CD14-positive monocyte (primary cell): ENCODE results near the gene POFUT2. TPM values are rescaled to one million over a fixed set of nuclear protein-coding genes. Genes with fewer than 3 reads are reported as not detected.

ENCODE experiments used
- DNase-seq, 3 donors: peaks; one replicate each; pipeline ENCODE4 v3.0.0-alpha.2; 2011 to 2022
- H2AFZ ChIP-seq: 2 replicates; pipeline ENCODE4 v1.6.0; 2012; ENCODE audit warnings: mild to moderate bottlenecking, low read depth, low read length, inconsistent platforms; ENCODE audit not compliant: insufficient read depth, poor library complexity, severe bottlenecking
- H3K27ac ChIP-seq, 2 donors: 1 replicate in 1 of 2; 2 replicates in 1 of 2; pipeline ENCODE4 v1.5.1; 2012 to 2013; ENCODE audit warnings: low read length in 2 of 2, control low read depth in 1 of 2, inconsistent platforms in 1 of 2, low read depth in 1 of 2, mild to moderate bottlenecking in 1 of 2
- H3K27me3 ChIP-seq, 2 donors: one replicate each; pipeline versions ENCODE4 v1.6.0 to v1.6.1; 2011 to 2013; ENCODE audit warnings: low read length in 2 of 2; ENCODE audit not compliant: control insufficient read depth in 2 of 2, insufficient read depth in 2 of 2
- H3K36me3 ChIP-seq, 2 donors: replicated peaks in 1 of 2; 1 replicate in 1 of 2; 2 replicates in 1 of 2; pipeline versions ENCODE4 v1.5.1 to v1.6.1; 2012 to 2013; ENCODE audit warnings: low read length in 2 of 2, control low read depth in 1 of 2, inconsistent platforms in 1 of 2, mild to moderate bottlenecking in 1 of 2; ENCODE audit not compliant: insufficient read depth in 2 of 2, control insufficient read depth in 1 of 2
- H3K4me1 ChIP-seq, 2 donors: 1 replicate in 1 of 2; 2 replicates in 1 of 2; pipeline versions ENCODE4 v1.5.1 to v1.6.1; 2012 to 2013; ENCODE audit warnings: low read length in 2 of 2, control low read depth in 1 of 2, inconsistent platforms in 1 of 2, mild to moderate bottlenecking in 1 of 2, moderate library complexity in 1 of 2; ENCODE audit not compliant: insufficient read depth in 2 of 2, control insufficient read depth in 1 of 2
- H3K4me2 ChIP-seq: replicated peaks from 2 replicates; pipeline ENCODE3; 2012; ENCODE audit warnings: low read length, moderate library complexity, mild to moderate bottlenecking; ENCODE audit not compliant: poor library complexity, severe bottlenecking; ENCODE audit errors: extremely low read depth
- H3K4me3 ChIP-seq, 3 experiments: fragments of 200-600 bp in 1 of 3; sonication (generic) in 1 of 3; replicated peaks in 1 of 3; 1 replicate in 2 of 3; 2 replicates in 1 of 3; pipeline ENCODE4 v1.5.1; 2011 to 2013; ENCODE audit warnings: low read length in 3 of 3, mild to moderate bottlenecking in 3 of 3, control low read depth in 2 of 3, low read depth in 2 of 3, inconsistent platforms in 1 of 3, moderate library complexity in 1 of 3
- H3K79me2 ChIP-seq: 2 replicates; pipeline ENCODE4 v1.6.0; 2012; ENCODE audit warnings: mild to moderate bottlenecking, control low read depth, inconsistent platforms, low read length, moderate library complexity; ENCODE audit not compliant: insufficient read depth
- H3K9ac ChIP-seq: 2 replicates; pipeline ENCODE4 v1.6.0; 2017; ENCODE audit warnings: low read length, mild to moderate bottlenecking; ENCODE audit not compliant: insufficient read depth, poor library complexity, severe bottlenecking
- H3K9me3 ChIP-seq, 2 donors: replicated peaks in 1 of 2; 1 replicate in 1 of 2; 2 replicates in 1 of 2; pipeline versions ENCODE4 v1.5.1 to v1.6.1; 2012 to 2013; ENCODE audit warnings: low read length in 2 of 2, control low read depth in 1 of 2; ENCODE audit not compliant: control insufficient read depth in 1 of 2, insufficient read depth in 1 of 2
- H4K20me1 ChIP-seq: 2 replicates; pipeline ENCODE4 v1.6.0; 2012; ENCODE audit warnings: mild to moderate bottlenecking, low read length, control low read depth, moderate library complexity; ENCODE audit not compliant: insufficient read depth
- H3K27ac Mint-ChIP-seq, 7 donors: one replicate each; pipeline ENCODE4 v1.8.0; 2020; ENCODE audit warnings: mild to moderate bottlenecking in 7 of 7, mixed read lengths in 7 of 7, moderate library complexity in 6 of 7, inconsistent platforms in 2 of 7
- H3K27me3 Mint-ChIP-seq, 3 donors: one replicate each; pipeline ENCODE4 v1.8.0; 2021 to 2022; ENCODE audit warnings: low read depth in 3 of 3, mild to moderate bottlenecking in 3 of 3, mixed read lengths in 3 of 3, moderate library complexity in 3 of 3, inconsistent platforms in 1 of 3
- H3K36me3 Mint-ChIP-seq, 2 donors: one replicate each; pipeline ENCODE4 v1.8.0; 2020; ENCODE audit warnings: mixed read lengths in 2 of 2, inconsistent platforms in 1 of 2, mild to moderate bottlenecking in 1 of 2
- H3K4me1 Mint-ChIP-seq: one replicate; pipeline ENCODE4 v1.8.0; 2020; ENCODE audit warnings: mild to moderate bottlenecking, mixed read lengths
- H3K4me3 Mint-ChIP-seq, 2 donors: one replicate each; pipeline ENCODE4 v1.8.0; 2020; ENCODE audit warnings: mild to moderate bottlenecking in 2 of 2, mixed read lengths in 2 of 2, moderate library complexity in 1 of 2
- H3K9me3 Mint-ChIP-seq, 7 donors: one replicate each; pipeline ENCODE4 v1.8.0; 2020 to 2022; ENCODE audit warnings: mixed read lengths in 7 of 7, mild to moderate bottlenecking in 6 of 7, moderate library complexity in 6 of 7, inconsistent platforms in 2 of 7
- WGBS: methylation state at CpG from one replicate; pipeline ENCODE4 v1.1.5; 2013; ENCODE audit warnings: missing lambda C conversion rate; ENCODE audit not compliant: insufficient coverage; 5-methylcytosine and 5-hydroxymethylcytosine counted together
- intact Hi-C, 2 donors: fragments of 100-400 bp; cut with micrococcal nuclease; formaldehyde crosslinking; loops; one replicate each; pipeline versions ENCODE4 v1.15.0 to v1.15.1; 2023
- polyA plus RNA-seq, 3 donors: library from polyadenylated mRNA; depleted of rRNA in 1 of 3; unstranded in 2 of 3; stranded (reverse) in 1 of 3; fragments of 300-500 nt in 2 of 3; fragments of >200 nt in 1 of 3; fragmentation: Illumina TruSeq in 2 of 3; gene quantifications; 1 replicate in 2 of 3; 2 replicates in 1 of 3; pipeline ENCODE4 v1.2.3, GENCODE V29; 2012 to 2021
- TF ChIP-seq, protein P1 (sequence below): fragments of 200-600 bp; IDR thresholded peaks from one replicate; pipeline ENCODE4 v1.8.0; 2022; ENCODE audit warnings: antibody characterized with exemption, mild to moderate bottlenecking

The POFUT2 gene
- polyA plus RNA-seq, 3 donors = 1.8 to 21.3 (median 2.8) TPM

DNA sequence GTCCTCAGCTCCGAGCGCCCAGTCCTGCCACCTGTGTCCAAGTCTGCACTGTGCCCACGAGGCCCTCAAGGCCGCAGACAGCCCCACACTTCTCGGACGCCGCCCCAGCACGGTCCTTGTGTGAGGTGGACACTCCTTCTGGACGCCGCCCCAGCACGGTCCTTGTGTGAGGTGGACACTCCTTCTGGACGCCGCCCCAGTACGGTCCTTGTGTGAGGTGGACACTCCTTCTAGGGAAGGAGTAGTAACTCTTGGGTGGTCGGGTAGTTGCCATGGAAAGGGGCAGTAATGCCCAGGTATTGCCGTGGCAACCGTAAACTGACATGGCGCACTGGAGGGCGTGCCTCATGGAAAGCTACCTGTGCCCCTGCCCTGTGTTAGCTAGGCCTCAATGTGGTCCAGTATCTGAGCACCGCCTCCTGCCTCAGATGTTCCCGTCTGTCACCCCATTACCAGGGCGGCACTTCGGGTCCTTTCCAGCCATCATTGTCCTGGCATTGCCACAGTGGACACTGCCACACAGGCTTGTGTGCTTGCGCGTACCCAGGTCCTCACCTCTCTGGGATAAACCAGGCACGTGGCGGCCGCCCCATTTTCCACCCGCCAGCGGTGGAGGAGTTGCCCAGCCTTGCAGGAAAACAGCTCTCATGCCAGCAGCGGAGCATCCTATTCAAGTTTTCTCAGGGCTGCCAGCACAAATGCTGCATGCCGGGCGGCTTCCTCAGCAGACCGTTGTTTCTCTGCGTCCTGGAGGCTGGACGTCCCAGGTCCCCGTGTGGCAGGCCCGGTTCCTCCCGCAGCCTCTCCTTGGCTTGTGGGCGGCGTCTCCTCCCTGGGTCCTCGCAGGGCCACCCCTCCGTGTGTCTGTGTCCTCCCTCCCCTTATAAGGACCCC is 40.8 kb upstream of the POFUT2 start:
- H3K9me3 Mint-ChIP-seq = no peaks in the 10 kb centered on the region
- no peaks in the 10 kb centered on the region for H3K79me2 ChIP-seq
- WGBS = 95% methylated on average over 43 of the region's 43 CpGs
- H3K4me3 ChIP-seq = no peak overlapping the region
- no peak overlapping the region for H3K27ac ChIP-seq
- intact Hi-C loops = no loop called here
- no peaks in the 10 kb centered on the region for H3K9me3 ChIP-seq
- no peak overlapping the region for H2AFZ ChIP-seq
- H3K4me1 ChIP-seq = no peaks in the 10 kb centered on the region
- no peak overlapping the region for H3K4me3 Mint-ChIP-seq
- TF ChIP-seq, protein P1, sequence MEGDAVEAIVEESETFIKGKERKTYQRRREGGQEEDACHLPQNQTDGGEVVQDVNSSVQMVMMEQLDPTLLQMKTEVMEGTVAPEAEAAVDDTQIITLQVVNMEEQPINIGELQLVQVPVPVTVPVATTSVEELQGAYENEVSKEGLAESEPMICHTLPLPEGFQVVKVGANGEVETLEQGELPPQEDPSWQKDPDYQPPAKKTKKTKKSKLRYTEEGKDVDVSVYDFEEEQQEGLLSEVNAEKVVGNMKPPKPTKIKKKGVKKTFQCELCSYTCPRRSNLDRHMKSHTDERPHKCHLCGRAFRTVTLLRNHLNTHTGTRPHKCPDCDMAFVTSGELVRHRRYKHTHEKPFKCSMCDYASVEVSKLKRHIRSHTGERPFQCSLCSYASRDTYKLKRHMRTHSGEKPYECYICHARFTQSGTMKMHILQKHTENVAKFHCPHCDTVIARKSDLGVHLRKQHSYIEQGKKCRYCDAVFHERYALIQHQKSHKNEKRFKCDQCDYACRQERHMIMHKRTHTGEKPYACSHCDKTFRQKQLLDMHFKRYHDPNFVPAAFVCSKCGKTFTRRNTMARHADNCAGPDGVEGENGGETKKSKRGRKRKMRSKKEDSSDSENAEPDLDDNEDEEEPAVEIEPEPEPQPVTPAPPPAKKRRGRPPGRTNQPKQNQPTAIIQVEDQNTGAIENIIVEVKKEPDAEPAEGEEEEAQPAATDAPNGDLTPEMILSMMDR = no peak
- H3K27ac Mint-ChIP-seq = no peak overlapping the region
- no peak overlapping the region for H3K4me2 ChIP-seq
- H3K27me3 ChIP-seq = no peaks in the 10 kb centered on the region
- no peak overlapping the region for H3K9ac ChIP-seq
- peaks cover 0 to 8% (median 4%) of the 10 kb centered on the region in 3 donors for H3K27me3 Mint-ChIP-seq
- no peaks in the 10 kb centered on the region for H3K36me3 ChIP-seq
- H3K4me1 Mint-ChIP-seq = no peaks in the 10 kb centered on the region
- H3K36me3 Mint-ChIP-seq = no peaks in the 10 kb centered on the region
- H4K20me1 ChIP-seq = no peaks in the 10 kb centered on the region
- DNase-seq = no peak

- TF ChIP-seq, protein P1 = no peak
- Mint-ChIP-seq H3K9me3 (no peaks in the 10 kb centered on the region), H3K27me3 (peaks cover 2 to 8% (median 4%) of the 10 kb centered on the region in 3 donors), H3K27ac (no peak overlapping the region), H3K4me3 (no peak overlapping the region), H3K36me3 (no peaks in the 10 kb centered on the region), H3K4me1 (no peaks in the 10 kb centered on the region)
- DNase-seq = no peak
- Histone ChIP-seq H3K4me3 (no peak overlapping the region), H3K4me2 (no peak overlapping the region), H3K27me3 (no peaks in the 10 kb centered on the region), H3K9me3 (no peaks in the 10 kb centered on the region), H3K9ac (no peak overlapping the region), H3K27ac (no peak overlapping the region), H3K79me2 (no peaks in the 10 kb centered on the region), H4K20me1 (no peaks in the 10 kb centered on the region), H3K4me1 (no peaks in the 10 kb centered on the region), H2AFZ (no peak overlapping the region), H3K36me3 (no peaks in the 10 kb centered on the region)
- WGBS = 91% methylated on average over 23 of the region's 23 CpGs
- intact Hi-C loops = no loop called here
Measured at GRCh38 chr21:45327441-45328197, 39.9 kb upstream of the POFUT2 start.
